Measurements from ENCODE around the gene ATP5MG.

DNA sequence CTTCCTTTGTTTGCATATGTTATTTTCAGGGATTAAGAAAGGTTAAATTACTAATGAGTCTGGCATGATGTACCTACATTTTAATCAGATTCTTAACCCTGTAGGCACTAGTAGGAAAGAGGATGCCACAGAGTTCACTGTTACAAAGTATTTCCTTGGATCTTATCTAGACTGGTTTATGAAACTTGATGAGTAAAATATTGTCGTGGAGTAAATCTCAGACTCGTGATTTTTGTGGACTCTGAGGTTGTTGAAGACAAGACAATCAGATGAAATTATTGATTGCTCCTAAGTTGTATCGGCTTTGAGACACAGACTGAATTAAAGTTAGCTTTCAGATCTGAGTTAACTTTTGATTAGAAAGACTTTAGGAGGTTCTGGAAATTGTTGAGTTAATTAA is 40.9 kb downstream of the ATP5MG start:
- TF ChIP-seq EZH2 (IDR thresholded peaks at IDR 0.05) (no peak), POLR2AphosphoS5 (IDR thresholded peaks at IDR 0.05; ENCODE audit: borderline replicate concordance, low read depth, low read length) (no peak)
